GM13977 (cell line): ENCODE results near the gene CD300H.
A peak's percentile ranks its signal among the peaks of the same experiment; 100 is the strongest.

Experiments
- DNase-seq: peaks from one replicate; pipeline ENCODE4 v3.0.0; 2012; ENCODE audit warnings: low spot score
- CTCF ChIP-seq: IDR thresholded peaks from 2 replicates; pipeline ENCODE4 v1.5.1; 2012; ENCODE audit warnings: mild to moderate bottlenecking, control low read depth; ENCODE audit not compliant: insufficient read depth; ENCODE audit errors: extremely low read depth, missing control alignments
- in situ Hi-C: fragments of 300-500 bp; cut with MboI; formaldehyde crosslinking; loops from one replicate; pipeline ENCODE4 v1.12.0; 2022; ENCODE audit warnings: low sequenced_read_pairs, low pct_unique_long_range_greater_than_20kb, mixed read lengths, inconsistent platforms; ENCODE audit not compliant: unreplicated experiment

Gene CD300H

GRCh38 chr17:74605361-74605760, 38.1 kb upstream of the CD300H start:
- TF ChIP-seq CTCF = no peak
- DNase-seq = no peak
- in situ Hi-C loops = no loop called here

GRCh38 chr17:74604761-74605160, 37.5 kb upstream of the CD300H start:
- in situ Hi-C loops = no loop called here
- TF ChIP-seq CTCF = no peak
- no peak for DNase-seq

- TF ChIP-seq CTCF = no peak
- DNase-seq = no peak
- in situ Hi-C loops = no loop called here
Observed at GRCh38 chr17:74604200-74604599, 36.9 kb upstream of the CD300H start.

- TF ChIP-seq CTCF = no peak
- in situ Hi-C loops = no loop called here
- DNase-seq = no peak
Observed at GRCh38 chr17:74603746-74604145, 36.4 kb upstream of the CD300H start.

GRCh38 chr17:74603037-74603635, 35.8 kb upstream of the CD300H start:
- TF ChIP-seq CTCF = no peak
- no peak for DNase-seq
- in situ Hi-C loops = no loop called here

- DNase-seq = peak; percentile 59
- peak; percentile 76 for TF ChIP-seq CTCF
- in situ Hi-C loops = no loop called here
Observed at GRCh38 chr17:74601944-74602572, 34.7 kb upstream of the CD300H start.
